H1 (cell line): ENCODE results near the gene LLGL1. TPM values are rescaled to one million over a fixed set of nuclear protein-coding genes. Genes with fewer than 3 reads are reported as not detected.

ENCODE experiments used
- CHD1 ChIP-seq: IDR thresholded peaks from 2 replicates; pipeline ENCODE4 v1.6.1; 2012; ENCODE audit warnings: low read depth, low read length, improper control_type of control experiment
- E2F6 ChIP-seq: IDR thresholded peaks from 2 replicates; pipeline ENCODE4 v1.6.1; 2012; ENCODE audit warnings: inconsistent platforms
- SAP30 ChIP-seq: fragments of 300-600 bp; sonication (generic); IDR thresholded peaks from 2 replicates; pipeline ENCODE4 v1.7.1; 2012; ENCODE audit warnings: low read length, moderate library complexity, mild to moderate bottlenecking, inconsistent platforms; ENCODE audit not compliant: insufficient read depth, insufficient replicate concordance
- SP2 ChIP-seq: IDR thresholded peaks from 2 replicates; pipeline ENCODE4 v1.6.1; 2012; ENCODE audit warnings: mild to moderate bottlenecking, low read length, inconsistent platforms
- TEAD4 ChIP-seq: IDR thresholded peaks from 2 replicates; pipeline ENCODE4 v1.6.1; 2012; ENCODE audit warnings: low read depth, low read length, inconsistent platforms, mixed read lengths
- YY1 ChIP-seq: IDR thresholded peaks from 2 replicates; pipeline ENCODE4 v1.6.1; 2011; ENCODE audit warnings: low read depth, mild to moderate bottlenecking, low read length
- polyA plus RNA-seq, 7 experiments: library from polyadenylated mRNA; depleted of rRNA in 3 of 7; stranded (reverse) in 5 of 7; unstranded in 2 of 7; fragments of >200 nt in 5 of 7; fragments of 200-250 nt in 2 of 7; gene quantifications; 1 replicate in 5 of 7; 2 replicates in 1 of 7; 4 replicates in 1 of 7; pipeline versions ENCODE4 v1.2.1 to v1.2.3, GENCODE V29; 2011 to 2013; ENCODE audit warnings: missing spikeins in 2 of 7, mixed read lengths in 2 of 7
- total RNA-seq: library from RNA; stranded (reverse); fragmentation: NEBNext Ultra II Directional; extraction: Animal tissue kit (Norgen Biotek cat#: 25700); gene quantifications from 2 replicates; pipeline ENCODE4 v1.2.1, GENCODE V29; 2021
- TF ChIP-seq, protein P1 (sequence below): IDR thresholded peaks from 2 replicates; pipeline ENCODE4 v1.6.1; 2012; ENCODE audit warnings: inconsistent platforms

LLGL1 gene
- total and polyA plus RNA-seq, 2 of the 8 experiments (the other 6 are each of a cell fraction or from before 2014, with no cell fraction given): 71.3 to 107 TPM

- TF ChIP-seq SAP30 (no peak), YY1 (no peak), E2F6 (no peak), SP2 (no peak), TEAD4 (no peak), CHD1 (no peak)
- TF ChIP-seq, protein P1, sequence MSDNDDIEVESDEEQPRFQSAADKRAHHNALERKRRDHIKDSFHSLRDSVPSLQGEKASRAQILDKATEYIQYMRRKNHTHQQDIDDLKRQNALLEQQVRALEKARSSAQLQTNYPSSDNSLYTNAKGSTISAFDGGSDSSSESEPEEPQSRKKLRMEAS: no peak
- TF ChIP-seq, all 59 proteins: peak for 0
These were observed 28.7 kb downstream of the LLGL1 start (continued) for GRCh38 chr17:18253947-18254821.
